ENCODE results near the gene ST7.
"Not testable (repeated sequence)": the region's sequence is repeated elsewhere in the genome, so short reads cannot be mapped to it uniquely, and the experiment has no call there.

The ST7 gene, protein sequence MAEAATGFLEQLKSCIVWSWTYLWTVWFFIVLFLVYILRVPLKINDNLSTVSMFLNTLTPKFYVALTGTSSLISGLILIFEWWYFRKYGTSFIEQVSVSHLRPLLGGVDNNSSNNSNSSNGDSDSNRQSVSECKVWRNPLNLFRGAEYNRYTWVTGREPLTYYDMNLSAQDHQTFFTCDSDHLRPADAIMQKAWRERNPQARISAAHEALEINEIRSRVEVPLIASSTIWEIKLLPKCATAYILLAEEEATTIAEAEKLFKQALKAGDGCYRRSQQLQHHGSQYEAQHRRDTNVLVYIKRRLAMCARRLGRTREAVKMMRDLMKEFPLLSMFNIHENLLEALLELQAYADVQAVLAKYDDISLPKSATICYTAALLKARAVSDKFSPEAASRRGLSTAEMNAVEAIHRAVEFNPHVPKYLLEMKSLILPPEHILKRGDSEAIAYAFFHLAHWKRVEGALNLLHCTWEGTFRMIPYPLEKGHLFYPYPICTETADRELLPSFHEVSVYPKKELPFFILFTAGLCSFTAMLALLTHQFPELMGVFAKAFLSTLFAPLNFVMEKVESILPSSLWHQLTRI

DNA sequence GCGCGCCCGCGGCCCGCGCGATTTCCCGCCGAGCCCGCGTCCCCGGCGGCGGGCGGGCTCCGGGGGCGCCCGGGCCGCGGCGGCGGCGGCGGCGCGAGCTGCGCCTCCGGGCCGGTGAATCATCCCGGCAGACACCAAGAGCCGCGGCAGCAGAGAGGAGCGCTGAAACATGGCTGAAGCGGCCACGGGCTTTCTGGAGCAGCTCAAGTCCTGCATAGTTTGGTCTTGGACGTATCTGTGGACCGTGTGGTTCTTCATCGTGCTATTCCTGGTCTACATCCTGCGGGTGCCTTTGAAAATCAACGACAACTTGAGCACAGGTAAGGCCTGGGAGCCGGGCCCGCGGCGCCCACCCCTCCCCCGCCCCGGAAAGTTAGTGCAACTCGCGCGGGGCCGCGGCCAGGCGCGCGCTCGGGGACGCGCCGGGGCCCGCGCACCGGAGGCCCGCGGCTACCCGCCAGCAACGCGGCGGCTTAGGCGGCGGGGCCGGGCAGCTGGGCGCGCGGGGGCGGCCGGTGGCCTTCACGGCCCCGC is at the start of gene ST7:
TSS of gene ST7 (plus strand) at position 130 of the 534 bp plus-strand sequence. CDS start at position 170, 40 bp downstream.
- DNase-seq (ENCODE audit: low spot score) = peak; percentile 79

DNA sequence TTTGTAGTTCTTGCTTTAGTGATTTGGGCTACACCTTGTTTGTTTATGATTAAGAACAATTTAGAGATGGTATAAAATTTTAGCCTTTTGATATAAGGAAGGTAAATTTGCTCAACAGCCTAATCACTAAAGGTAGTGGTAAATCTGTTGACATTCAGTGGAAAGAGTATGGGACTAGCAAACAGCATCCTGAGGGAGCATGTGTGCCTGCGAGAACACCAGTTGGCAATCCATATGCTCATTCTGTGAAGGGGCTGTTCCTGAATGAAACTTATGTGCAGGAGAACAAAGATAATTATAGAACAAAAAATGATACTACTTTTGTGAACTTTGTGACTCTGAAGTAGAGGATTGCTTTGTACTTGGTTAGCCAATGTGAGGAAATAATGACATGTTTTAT is 46.9 kb upstream of the ST7 start:
- DNase-seq (ENCODE audit: low spot score) = no peak

DNA sequence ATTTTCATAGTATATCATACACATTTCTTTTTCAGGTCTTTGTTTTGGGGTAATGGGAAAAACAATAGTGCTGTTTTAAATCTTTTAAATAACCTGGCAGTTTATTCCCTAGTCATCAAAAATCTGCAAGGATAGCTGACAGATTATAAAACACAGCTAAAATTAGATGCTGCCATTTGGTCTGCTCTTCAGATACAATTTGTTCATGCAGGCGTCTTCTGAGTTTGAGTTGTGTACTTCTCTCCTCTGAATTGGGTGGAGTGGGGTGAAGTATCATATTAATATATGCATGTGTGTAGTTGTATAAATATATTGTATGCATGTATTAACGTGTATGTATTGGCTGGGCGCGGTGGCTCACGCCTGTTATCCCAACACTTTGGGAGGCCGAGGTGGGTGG is 42.9 kb upstream of the ST7 start:
- DNase-seq (ENCODE audit: low spot score) = no peak

DNA sequence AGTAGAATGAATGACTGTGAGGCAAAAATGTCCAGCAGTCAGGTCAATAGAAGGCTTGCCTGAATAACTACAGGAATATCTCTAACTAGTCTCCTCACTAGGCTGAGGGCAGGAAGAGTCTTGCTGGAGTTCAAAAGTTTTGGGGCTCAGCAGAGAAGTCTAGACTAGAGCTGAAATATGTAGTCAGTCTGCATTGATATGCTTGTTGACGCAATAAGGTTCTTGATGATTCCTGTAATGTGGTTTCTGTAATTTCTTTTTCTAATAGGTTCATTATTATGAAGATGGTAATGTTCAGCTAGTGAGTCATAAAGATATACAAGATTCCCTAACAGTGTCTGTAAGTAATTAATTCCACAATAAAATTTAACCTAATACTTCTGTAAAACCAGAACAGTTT is 41.5 kb upstream of the ST7 start:
- no peak for DNase-seq (ENCODE audit: low spot score)

DNA sequence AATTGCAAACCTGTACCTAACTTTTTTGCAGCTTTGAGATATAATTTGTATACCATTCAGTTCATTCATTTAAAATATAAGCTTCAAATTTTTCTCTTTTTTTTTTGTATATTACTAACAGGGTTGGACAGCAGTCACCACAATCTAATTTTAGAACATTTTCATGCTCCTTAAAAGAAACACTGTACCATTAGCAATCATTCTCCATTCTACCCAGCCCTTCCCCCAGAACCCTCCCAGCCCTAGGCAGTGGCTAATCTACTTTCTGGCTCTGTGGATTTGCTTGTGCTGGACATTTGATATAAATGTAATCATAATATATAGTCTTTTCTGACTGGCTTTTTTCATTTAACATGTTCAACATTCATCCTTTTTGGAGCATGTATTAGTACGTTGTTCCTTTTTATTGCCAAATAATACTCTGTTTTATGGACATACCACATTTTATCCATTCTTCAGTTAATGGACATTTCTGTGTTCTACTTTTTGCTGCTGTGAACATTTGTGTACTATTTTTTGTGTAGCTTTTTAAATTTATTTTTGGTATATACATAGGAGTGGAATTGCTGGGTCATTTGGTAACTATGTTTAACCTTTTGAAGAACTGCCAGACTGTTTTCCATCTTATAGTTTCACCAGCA is 40.9 kb upstream of the ST7 start:
- DNase-seq (ENCODE audit: low spot score) = no peak

DNA sequence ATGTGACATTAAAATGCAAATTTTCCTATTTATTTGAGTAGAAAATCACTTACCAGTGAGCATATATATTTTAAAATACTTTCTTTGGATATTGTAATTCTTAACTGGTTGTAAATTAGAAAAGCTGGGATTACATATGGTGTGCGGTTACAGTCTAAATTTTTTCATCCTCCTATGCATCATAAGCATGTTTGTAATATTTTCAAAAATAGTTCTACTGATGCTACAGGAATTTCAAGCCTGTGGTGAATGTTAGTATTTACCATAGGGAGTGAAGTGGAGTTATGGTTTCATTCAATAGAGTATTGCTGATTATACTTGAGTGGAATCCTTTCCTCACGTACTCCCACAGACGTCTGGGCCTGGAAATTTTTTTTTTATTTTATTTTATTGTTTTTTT is 34.6 kb upstream of the ST7 start:
- DNase-seq (ENCODE audit: low spot score) = no peak

DNA sequence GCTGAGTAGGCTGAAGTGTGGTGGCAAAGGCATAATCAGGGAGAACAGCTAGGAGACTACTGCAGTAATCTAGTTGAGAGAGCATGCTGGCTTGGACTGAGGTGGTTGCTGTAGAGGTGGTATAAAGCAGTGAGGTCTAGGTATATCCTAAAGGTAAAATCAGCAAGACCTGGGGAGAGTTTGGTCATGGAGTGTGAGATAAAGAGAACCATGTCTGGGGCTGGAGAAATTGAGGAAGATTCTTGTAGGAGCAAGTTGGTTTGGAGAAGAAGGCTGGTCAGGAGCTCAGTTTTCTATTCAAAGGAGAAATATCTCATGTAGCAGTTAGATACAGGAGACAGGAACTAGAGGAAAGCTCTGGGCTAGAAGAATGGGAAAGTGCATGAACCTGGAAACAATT is 32.9 kb upstream of the ST7 start:
- DNase-seq (ENCODE audit: low spot score) = no peak

DNA sequence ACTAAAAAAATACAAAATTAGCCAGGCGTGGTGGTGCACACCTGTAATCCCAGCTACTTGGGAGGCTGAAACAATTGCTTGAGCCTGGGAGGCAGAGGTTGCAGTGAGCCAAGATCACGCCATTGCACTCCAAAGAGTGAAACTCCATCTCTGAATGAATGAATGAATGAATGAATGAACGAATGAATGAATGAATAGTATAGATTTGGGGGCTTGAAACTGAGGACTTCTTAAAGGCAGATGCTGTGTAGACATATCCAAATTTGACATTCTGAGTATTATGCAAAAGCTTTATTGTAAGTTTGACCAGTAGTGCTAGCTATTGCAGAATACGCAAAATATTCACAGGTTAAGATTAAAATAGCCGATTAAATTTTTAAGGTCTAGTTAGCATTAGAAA is 30.8 kb upstream of the ST7 start:
- DNase-seq (ENCODE audit: low spot score) = no peak

DNA sequence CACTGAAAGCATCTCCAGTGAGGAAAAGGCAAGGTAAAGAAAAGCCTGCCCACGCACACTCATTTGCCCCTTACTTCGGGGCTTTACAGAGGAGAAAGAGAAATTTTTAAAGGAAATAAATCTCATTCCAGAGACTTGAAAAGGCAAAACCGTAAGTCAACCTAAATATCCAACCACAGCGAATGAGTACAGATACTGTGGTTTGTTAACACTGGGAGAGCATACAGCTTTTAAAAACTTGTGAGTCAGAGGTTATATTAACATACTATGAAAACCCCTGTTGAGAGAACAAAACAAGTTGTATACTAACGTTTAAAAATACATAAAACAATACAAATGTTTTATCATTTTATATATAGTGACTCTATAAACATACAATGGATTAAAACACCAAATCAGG is 28.6 kb upstream of the ST7 start:
- DNase-seq (ENCODE audit: low spot score) = no peak

DNA sequence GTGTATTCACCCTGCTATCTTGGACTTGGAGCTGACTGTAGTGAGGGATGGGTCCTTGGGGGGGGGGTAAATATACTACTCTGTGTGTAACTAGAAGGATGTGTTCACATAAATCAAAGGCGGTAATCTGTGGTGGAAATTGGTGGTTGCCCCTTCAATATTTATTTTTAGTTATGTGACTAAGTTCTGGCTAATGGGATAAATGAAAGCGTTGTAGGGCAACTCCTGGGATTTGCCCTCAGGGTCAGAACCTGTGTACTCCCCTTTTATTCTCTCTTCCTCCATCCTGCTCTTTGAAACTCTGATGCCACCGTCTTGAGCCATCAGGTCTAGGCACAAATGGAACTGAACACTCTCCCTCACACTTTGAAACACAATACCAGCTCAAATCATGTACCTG is 24.3 kb upstream of the ST7 start:
- DNase-seq (ENCODE audit: low spot score) = no peak

DNA sequence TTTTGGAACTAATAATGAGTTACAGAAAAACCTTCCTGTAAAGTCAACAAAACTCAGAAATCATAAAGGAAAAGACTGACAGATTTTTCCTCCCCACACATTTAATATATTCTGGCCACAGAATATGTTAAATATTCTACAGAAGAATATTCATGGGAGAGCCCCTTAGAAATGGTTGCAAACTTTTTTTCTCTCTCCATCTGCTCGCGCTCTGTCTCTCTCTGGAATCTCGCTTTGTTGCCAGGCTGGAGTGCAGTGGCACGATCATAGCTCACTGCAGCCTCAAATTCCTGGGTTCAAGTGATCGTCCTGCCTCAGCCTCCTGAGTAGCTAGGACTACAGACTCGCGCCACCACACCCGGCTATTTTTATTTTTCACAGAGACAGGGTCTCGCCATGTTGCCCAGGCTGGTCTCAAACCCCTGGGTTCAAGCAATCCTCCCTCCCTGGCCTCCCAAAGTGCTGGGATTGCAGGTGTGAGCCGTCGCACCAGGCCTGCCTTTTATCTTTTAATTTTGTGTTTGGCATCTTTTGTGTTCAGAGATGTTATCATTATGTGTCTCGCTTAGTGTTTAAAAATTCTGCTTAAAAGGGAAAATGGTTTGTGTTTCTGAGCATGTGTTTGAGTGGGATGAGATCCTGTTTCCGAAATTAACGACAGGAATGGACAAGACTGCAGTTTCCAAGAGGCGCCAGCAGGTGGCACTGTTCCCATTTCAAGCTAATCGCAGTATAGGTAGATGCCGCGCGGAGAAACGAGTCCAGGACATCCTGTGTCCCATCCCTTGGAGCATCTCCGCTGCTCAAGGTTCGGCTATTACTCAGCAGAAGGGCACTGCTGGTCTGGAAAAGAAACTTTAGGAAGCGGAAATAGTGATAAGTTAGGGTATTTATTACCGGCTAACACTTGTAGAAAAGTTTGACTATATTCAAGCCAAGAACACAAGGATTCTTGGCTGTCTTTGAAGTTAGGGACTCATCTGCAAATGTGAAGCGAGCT is 23.1 kb upstream of the ST7 start:
- peak; percentile 86 for DNase-seq (ENCODE audit: low spot score)

DNA sequence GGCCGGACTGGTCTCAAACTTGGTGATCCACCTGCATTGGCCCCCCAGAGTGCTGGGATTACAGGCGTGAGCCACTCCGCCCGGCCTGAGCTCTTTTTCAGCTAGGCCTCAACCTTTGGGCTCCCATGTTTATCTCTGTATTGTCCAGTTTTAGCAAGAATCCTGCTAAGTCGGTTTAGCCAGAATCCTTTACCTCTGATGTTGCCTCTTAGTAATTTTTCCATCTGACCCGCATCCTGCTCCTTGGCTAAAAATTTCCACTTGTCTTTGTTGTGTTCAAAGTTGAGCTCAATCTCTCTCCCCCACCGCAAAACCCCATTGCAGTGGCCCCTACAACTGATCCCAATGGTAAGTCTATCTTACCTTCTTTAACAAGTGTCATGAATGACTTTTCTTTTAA is 20.7 kb upstream of the ST7 start:
- no peak for DNase-seq (ENCODE audit: low spot score)

DNA sequence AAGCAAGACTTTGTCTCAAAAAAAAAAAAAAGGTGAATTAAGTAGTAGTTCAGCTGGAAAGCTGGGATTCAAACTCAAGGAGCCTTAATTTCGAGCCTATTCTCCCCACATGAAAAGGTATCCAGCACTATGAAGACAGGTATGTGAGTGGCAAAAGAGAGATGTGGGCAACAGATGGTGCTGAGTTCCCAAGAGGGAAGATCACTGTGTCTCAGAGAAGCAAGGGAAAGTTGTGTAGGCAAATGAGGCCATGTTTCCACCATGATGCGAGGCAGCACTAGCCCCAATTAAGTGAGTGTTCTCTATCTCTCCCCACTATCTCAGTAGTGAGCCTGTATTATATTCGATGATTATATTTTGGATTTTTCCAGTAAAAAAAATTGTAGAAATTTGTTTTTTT is 19.8 kb upstream of the ST7 start:
- no peak for DNase-seq (ENCODE audit: low spot score)

DNA sequence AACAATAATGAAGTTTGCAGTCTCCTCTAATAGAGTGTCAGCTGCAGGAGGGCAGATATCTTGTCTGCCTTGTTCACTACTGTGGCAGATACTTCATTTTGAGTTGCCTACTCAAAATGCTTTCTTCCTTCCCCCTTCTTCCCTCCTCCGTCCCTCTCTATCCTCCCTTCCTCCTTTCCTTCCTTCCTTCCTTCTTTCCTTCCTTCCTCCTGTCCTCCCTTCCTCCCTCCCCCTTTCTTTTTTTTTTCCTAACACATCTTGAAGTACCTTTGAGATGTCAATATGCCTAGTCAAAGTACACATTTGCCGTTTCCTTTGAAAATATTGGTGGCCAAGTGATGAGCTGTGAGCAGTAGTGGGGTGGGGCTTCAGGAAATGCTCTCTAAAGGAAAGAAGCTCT is 18.7 kb upstream of the ST7 start:
- no peak for DNase-seq (ENCODE audit: low spot score)

DNA sequence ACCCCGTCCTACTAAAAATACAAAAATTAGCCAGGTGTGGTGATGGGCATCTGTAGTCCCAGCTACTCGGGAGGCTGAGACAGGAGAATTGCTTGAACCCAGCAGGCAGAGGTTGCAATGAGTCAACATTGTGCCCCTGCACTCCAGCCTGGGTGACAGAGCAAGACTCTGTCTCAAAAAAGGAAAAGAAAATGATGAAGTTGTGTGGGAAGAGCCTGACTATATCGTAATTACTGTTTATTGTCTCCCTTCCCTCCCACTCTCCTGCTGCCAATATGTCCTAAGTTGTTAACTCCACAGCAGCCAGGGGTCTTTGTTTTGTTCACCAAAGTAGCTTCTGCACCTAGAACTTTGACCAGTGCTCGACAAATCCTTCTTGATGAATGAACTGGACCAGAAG is 16.5 kb upstream of the ST7 start:
- DNase-seq (ENCODE audit: low spot score) = not testable (repeated sequence)

DNA sequence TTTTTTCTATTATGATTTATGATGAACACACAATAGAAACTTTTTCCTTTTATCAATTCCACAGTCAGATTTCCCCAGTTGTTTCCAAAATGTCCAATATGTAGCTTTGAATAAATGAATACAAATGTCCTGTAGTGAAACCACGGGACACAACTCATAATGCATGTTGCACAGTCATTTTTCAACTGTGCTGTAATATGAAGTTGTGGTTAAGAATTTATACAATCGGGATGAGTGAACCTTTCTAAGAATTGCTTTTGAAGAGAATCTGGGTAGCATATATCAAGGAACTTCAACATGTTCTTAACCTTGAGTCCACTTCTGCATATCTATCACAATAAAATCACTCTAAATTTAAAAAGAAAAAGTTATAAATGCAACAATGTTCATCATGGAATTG is 14.6 kb upstream of the ST7 start:
- DNase-seq (ENCODE audit: low spot score) = no peak

DNA sequence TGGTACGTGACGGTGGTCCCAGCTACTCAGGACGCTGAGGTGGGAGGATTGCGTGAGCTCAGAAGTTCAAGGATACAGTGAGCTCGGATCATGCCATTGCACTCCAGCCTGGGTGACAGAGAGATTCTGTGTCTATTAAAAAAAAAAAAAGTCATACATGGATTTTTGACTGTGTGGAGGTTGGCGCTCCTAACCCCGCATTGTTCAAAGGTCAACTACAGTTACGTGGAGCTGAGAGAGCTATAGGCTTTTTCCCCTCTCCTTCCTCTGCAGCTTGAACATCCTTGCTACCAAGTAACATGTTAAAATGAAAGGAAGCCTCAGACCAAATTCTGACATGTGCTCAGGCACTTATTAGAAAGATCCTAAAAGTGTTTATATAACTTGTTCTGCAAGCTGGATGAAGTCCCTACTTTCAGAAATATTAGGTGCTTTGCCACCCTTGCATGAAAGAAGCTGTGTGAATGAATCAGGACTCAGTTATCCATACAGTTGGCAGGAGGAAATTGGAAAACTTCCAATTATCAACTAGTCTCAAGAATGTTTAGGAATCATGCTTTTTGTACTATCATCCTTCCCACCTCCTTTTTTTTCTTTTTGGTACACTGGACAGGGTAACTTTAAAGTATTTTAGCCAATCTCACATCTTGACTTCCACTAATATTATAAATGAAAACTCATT is 12.5 kb upstream of the ST7 start:
- DNase-seq (ENCODE audit: low spot score) = no peak

DNA sequence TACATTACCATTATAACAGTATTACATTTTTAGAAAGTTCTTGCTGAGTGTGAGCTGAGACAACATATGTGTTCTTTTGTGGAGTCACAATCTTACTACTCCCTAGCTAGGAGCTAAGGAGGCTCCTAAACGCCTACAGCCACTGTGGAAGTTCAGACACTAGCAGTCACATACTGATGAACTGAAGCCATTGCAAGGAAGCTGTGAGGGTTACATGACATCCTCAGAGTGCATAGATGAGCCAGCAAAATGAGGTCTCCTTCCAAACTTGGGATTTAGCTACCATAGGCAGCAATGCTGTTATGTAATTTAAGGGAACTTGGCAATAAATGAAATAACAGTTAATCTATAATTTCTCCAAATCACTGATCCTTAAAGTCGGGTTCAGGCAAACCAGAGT is 10.8 kb upstream of the ST7 start:
- no peak for DNase-seq (ENCODE audit: low spot score)

DNA sequence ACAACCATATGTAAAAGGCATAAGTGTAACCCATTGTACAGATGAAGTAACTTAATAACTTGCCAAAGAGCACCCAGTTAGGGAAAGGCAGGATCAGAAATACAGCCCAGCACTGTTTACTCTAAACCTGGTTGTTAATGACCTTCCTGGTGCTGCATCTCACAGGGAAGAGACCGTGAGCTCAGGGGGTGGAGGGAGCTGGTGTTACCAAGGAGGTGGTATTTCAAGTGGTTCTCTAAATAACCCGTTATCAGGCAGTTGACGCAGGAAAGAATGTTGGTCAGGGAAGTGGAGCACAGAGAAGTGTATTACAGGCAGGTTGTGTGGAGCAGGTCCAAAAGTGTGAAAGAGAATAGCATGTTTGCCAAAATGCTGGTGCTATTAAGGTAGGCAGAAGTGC is 4.4 kb upstream of the ST7 start:
- DNase-seq (ENCODE audit: low spot score) = no peak

DNA sequence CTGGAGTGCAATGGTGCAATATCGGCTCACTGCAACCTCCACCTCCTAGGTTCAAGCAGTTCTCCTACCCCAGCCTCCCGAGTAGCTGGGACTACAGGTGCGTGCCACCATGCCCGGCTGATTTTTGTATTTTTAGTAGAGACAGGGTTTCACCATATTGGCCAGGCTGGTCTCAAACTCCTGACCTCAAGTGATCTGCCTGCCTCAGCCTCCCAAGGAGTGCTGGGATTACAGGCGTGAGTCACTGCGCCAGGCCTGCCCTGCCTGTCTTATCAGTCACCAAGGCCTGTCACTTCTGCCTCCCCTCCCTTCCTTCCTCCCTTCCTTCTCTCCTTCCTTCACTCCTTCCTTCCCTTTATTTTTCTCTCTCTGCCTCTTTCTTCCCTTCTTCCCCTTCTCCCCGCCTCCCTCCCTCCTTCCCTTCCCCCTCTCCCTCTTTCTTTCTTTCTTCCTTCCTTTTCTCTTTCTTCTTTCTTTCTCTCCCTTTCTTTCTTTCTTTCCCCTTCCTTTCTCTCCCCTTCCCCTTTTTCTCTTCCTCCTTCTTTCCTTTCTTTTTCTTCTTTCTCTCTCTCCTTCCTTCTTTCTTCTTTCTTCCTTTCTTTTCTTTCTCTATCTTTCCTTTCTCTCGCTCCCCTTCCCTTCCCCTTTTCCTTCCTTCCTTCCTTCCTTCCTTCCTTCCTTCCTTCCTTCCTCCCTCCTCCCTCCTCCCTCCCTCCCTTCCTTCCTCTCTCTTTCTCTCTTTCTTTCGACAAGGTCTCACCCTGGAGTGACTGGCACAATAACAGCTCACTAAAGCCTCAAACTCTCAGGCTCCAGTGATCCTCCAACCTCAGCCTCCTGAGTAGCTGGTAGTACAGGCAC is 3.1 kb upstream of the ST7 start:
- DNase-seq (ENCODE audit: low spot score) = no peak

Data from NAMALWA (cell line).